ENCODE results near the gene KRI1. TPM values are rescaled to one million over a fixed set of nuclear protein-coding genes. Genes with fewer than 3 reads are reported as not detected.

The KRI1 gene
- total and polyA plus RNA-seq, 2 donors (not counting 1 experiment from before 2014, with no cell fraction given) = 8.6 to 9.4 TPM

DNA sequence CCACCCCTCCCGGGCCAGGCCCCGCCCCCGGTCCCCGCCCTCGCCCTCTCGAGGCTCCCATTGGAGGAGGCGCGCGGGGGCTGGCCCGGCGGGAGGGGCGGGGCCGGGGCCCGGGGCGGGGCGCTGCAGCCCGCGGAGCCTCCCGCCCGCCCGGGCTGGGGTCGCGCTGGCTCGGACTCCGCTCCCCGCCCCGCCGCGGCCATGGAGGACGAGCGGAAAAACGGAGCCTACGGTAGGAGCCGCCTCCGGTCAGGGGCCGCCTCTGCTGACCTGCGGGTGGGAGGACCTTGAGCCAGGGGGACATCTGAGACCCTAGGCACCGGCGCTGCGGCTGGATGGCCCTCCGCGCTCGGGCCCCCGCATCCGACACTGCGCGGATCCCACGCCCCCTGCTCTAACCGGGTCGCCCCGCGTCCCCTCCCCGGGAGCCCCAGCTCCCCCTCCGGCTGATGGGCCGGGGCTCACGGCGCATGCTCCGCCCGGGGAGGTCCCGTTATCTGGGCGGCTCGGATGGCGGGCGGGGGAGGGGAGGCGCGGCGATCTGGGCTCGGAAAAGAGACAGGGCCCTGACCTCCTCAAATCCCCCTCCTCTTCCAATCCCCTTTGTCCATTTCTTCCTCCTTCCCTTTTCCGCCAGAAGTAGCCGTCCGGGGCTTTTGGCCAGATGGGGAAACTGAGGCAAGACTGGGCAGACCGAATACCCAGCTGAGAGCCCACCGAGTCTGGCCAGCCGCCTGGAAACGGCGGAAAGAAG is 36.7 kb upstream of the KRI1 start:
- peak overlapping the region; percentile 88 for H2AFZ ChIP-seq (ENCODE audit: low read length)
- DNase-seq (ENCODE audit: low read depth in 2 of 2) = peak; percentile 58 to 61
- H3K4me1 ChIP-seq (ENCODE audit: control insufficient read depth, extremely low read depth, insufficient read depth, low read length) = peaks cover 6% of the 10 kb centered on the region
- H3K27ac ChIP-seq (ENCODE audit: insufficient read depth, low read length) = peak overlapping the region; percentile 77
- TF ChIP-seq, protein P1, sequence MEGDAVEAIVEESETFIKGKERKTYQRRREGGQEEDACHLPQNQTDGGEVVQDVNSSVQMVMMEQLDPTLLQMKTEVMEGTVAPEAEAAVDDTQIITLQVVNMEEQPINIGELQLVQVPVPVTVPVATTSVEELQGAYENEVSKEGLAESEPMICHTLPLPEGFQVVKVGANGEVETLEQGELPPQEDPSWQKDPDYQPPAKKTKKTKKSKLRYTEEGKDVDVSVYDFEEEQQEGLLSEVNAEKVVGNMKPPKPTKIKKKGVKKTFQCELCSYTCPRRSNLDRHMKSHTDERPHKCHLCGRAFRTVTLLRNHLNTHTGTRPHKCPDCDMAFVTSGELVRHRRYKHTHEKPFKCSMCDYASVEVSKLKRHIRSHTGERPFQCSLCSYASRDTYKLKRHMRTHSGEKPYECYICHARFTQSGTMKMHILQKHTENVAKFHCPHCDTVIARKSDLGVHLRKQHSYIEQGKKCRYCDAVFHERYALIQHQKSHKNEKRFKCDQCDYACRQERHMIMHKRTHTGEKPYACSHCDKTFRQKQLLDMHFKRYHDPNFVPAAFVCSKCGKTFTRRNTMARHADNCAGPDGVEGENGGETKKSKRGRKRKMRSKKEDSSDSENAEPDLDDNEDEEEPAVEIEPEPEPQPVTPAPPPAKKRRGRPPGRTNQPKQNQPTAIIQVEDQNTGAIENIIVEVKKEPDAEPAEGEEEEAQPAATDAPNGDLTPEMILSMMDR (conservative IDR thresholded peaks at IDR 0.05 in 1 of 2, IDR thresholded peaks at IDR 0.05 in 1 of 2; ENCODE audit: low read depth in 1 of 2, low read length in 2 of 2) = no peak
- no peak for TF ChIP-seq EZH2 (IDR thresholded peaks at IDR 0.05; ENCODE audit: low read length, missing control alignments)
- H3K36me3 ChIP-seq (ENCODE audit: control insufficient read depth, insufficient read depth, low read length) = no peaks in the 10 kb centered on the region
- H3K9ac ChIP-seq (ENCODE audit: insufficient read depth, low read length) = peak overlapping the region; percentile 91
- H3K79me2 ChIP-seq (ENCODE audit: control insufficient read depth, insufficient read depth, low read length) = peaks cover 23% of the 10 kb centered on the region
- peak overlapping the region; percentile 88 to 95 (median 91) for H3K4me3 ChIP-seq (replicated peaks in 1 of 4; ENCODE audit: control extremely low read depth in 1 of 4, insufficient read depth in 1 of 4, low read depth in 3 of 4, low read length in 4 of 4)
- peaks cover 5% of the 10 kb centered on the region for H3K27me3 ChIP-seq (ENCODE audit: control insufficient read depth, insufficient read depth, low read length)
- H3K4me2 ChIP-seq (ENCODE audit: extremely low read depth, insufficient read depth, low read length) = peak overlapping the region; percentile 97
- H4K20me1 ChIP-seq (ENCODE audit: control insufficient read depth, extremely low read depth, insufficient read depth, low read length) = no peaks in the 10 kb centered on the region
- no peaks in the 10 kb centered on the region for H3K9me3 ChIP-seq (ENCODE audit: control insufficient read depth, insufficient read depth, low read depth, low read length)

DNA sequence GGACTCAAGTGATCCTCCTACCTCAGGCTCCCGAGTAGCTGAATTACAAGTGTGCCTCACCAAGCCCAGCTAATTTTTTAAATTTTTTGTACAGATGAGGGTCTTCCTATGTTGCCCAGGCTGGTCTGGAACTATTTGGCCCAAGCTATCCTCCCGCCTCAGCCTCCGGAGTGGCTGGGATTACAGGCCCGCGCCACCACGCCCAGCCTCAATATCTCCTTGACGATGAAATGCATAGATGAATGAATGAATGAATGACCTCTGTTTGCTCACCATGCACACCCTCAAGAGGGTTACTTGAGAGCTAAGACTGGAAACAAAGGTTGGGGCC is 36.2 kb upstream of the KRI1 start:
- Histone ChIP-seq H3K9me3 (ENCODE audit: control insufficient read depth, insufficient read depth, low read depth, low read length) (no peaks in the 10 kb centered on the region), H3K36me3 (ENCODE audit: control insufficient read depth, insufficient read depth, low read length) (no peaks in the 10 kb centered on the region), H3K79me2 (ENCODE audit: control insufficient read depth, insufficient read depth, low read length) (peaks cover 23% of the 10 kb centered on the region), H3K9ac (ENCODE audit: insufficient read depth, low read length) (no peak overlapping the region), H3K4me1 (ENCODE audit: control insufficient read depth, extremely low read depth, insufficient read depth, low read length) (peaks cover 6% of the 10 kb centered on the region), H3K4me2 (ENCODE audit: extremely low read depth, insufficient read depth, low read length) (no peak overlapping the region), H2AFZ (ENCODE audit: low read length) (no peak overlapping the region), H3K27me3 (ENCODE audit: control insufficient read depth, insufficient read depth, low read length) (peaks cover 5% of the 10 kb centered on the region), H4K20me1 (ENCODE audit: control insufficient read depth, extremely low read depth, insufficient read depth, low read length) (no peaks in the 10 kb centered on the region), H3K4me3 (replicated peaks in 1 of 4; ENCODE audit: control extremely low read depth in 1 of 4, insufficient read depth in 1 of 4, low read depth in 3 of 4, low read length in 4 of 4) (peak overlapping the region in 2 of 4 experiments; percentile 17 to 22), H3K27ac (ENCODE audit: insufficient read depth, low read length) (no peak overlapping the region)
- no peak for DNase-seq (ENCODE audit: low read depth in 2 of 2)
- no peak for TF ChIP-seq EZH2 (IDR thresholded peaks at IDR 0.05; ENCODE audit: low read length, missing control alignments)
- TF ChIP-seq, protein P1 (conservative IDR thresholded peaks at IDR 0.05 in 1 of 2, IDR thresholded peaks at IDR 0.05 in 1 of 2; ENCODE audit: low read depth in 1 of 2, low read length in 2 of 2) = no peak

DNA sequence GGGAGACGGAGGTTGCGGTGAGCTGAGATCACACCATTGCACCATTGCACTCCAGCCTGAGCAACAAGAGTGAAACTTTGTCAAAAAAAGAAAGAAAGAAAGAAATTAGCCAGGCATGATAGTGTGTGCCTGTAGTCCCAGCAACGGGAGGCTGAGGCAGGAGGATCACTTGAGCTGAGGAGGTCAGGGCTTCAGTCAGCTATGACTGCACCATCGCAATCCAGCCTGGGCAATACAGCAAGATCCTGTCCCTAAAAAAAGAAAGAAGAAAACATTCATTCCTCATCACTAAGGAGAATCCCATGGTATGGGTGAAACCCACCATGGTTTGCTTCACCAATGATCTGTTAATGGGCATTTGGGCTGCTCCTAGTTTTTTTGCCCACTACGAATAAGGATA is 34.3 kb upstream of the KRI1 start:
- Histone ChIP-seq H4K20me1 (ENCODE audit: control insufficient read depth, extremely low read depth, insufficient read depth, low read length) (no peaks in the 10 kb centered on the region), H3K9ac (ENCODE audit: insufficient read depth, low read length) (no peak overlapping the region), H3K4me3 (replicated peaks in 1 of 4; ENCODE audit: control extremely low read depth in 1 of 4, insufficient read depth in 1 of 4, low read depth in 3 of 4, low read length in 4 of 4) (no peak overlapping the region), H3K9me3 (ENCODE audit: control insufficient read depth, insufficient read depth, low read depth, low read length) (no peaks in the 10 kb centered on the region), H3K27me3 (ENCODE audit: control insufficient read depth, insufficient read depth, low read length) (peaks cover 5% of the 10 kb centered on the region), H3K36me3 (ENCODE audit: control insufficient read depth, insufficient read depth, low read length) (no peaks in the 10 kb centered on the region), H3K4me1 (ENCODE audit: control insufficient read depth, extremely low read depth, insufficient read depth, low read length) (peaks cover 6% of the 10 kb centered on the region), H3K4me2 (ENCODE audit: extremely low read depth, insufficient read depth, low read length) (no peak overlapping the region), H2AFZ (ENCODE audit: low read length) (no peak overlapping the region), H3K27ac (ENCODE audit: insufficient read depth, low read length) (no peak overlapping the region), H3K79me2 (ENCODE audit: control insufficient read depth, insufficient read depth, low read length) (peaks cover 23% of the 10 kb centered on the region)
- no peak for TF ChIP-seq EZH2 (IDR thresholded peaks at IDR 0.05; ENCODE audit: low read length, missing control alignments)
- TF ChIP-seq, protein P1 (conservative IDR thresholded peaks at IDR 0.05 in 1 of 2, IDR thresholded peaks at IDR 0.05 in 1 of 2; ENCODE audit: low read depth in 1 of 2, low read length in 2 of 2) = no peak
- DNase-seq (ENCODE audit: low read depth in 2 of 2) = no peak
